Liver (tissue), 3 donors: ENCODE data around the gene PRDM5.

Experiments
- CTCF ChIP-seq: fragments of 150-350 bp; IDR thresholded peaks from 2 replicates; pipeline ENCODE4 v1.5.1; 2017; ENCODE audit warnings: improper control_type of control experiment, low read depth, low read length; ENCODE audit not compliant: missing input control
- FOXA2 ChIP-seq: IDR thresholded peaks from 2 replicates; pipeline ENCODE4 v1.6.1; 2016; ENCODE audit warnings: antibody characterized with exemption
- GABPA ChIP-seq, 2 donors: IDR thresholded peaks in 1 of 2; conservative IDR thresholded peaks in 1 of 2; 2 replicates each; pipeline ENCODE4 v1.6.1; 2016; ENCODE audit warnings: antibody characterized with exemption in 2 of 2, mild to moderate bottlenecking in 1 of 2, moderate library complexity in 1 of 2
- donor health status: healthy.
- donor health status: healthy.

- no peak for TF ChIP-seq CTCF
- TF ChIP-seq GABPA (IDR thresholded peaks at IDR 0.05 in 1 of 2, conservative IDR thresholded peaks at IDR 0.05 in 1 of 2): no peak
- TF ChIP-seq FOXA2: no peak
Measured at GRCh38 chr4:120728892-120729675, 193.4 kb downstream of the PRDM5 start.
